T-cell (primary cell): ENCODE measurements around the gene CNR2. TPM values are rescaled to one million over a fixed set of nuclear protein-coding genes. Genes with fewer than 3 reads are reported as not detected.
"Not testable (repeated sequence)": the region's sequence is repeated elsewhere in the genome, so short reads cannot be mapped to it uniquely, and the experiment has no call there.

Experiments
- ATAC-seq, 4 experiments: fragments of 200-7000 bp in 3 of 4; fragments of 150-1000 bp in 1 of 4; cut with Tn5 transposase; replicated peaks in 1 of 4; 1 replicate in 3 of 4; 2 replicates in 1 of 4; pipeline ENCODE4 v1.10.0; 2021; ENCODE audit warnings: moderate library complexity in 3 of 4, mild to moderate bottlenecking in 2 of 4, moderate number of reproducible peaks in 1 of 4
- CTCF ChIA-PET, 2 donors: fragments of 300-600 bp; sonication (Branson Sonifier 250); formaldehyde crosslinking; loops; one replicate each; lab custom pipeline; 2022; ENCODE audit warnings: antibody characterized with exemption in 2 of 2; lab: Charles Lee
- POLR2A ChIA-PET, 2 donors: fragments of 300-600 bp; sonication (Branson Sonifier 250); formaldehyde crosslinking; loops; one replicate each; lab custom pipeline; 2022; ENCODE audit warnings: antibody characterized with exemption in 2 of 2; lab: Charles Lee
- DNase-seq, 35 experiments: peaks; one replicate each; pipeline versions ENCODE4 v3.0.0 to v3.0.0-alpha.2; 2013 to 2023
- H3K27ac ChIP-seq: one replicate; pipeline ENCODE4 v1.5.1; 2013; ENCODE audit warnings: low read length
- H3K27me3 ChIP-seq, 2 experiments: replicated peaks in 1 of 2; 1 replicate in 1 of 2; 2 replicates in 1 of 2; pipeline versions ENCODE4 v1.6.1 to v1.7.0; 2013; ENCODE audit warnings: low read length in 1 of 2, mixed read lengths in 1 of 2; ENCODE audit not compliant: control insufficient read depth in 2 of 2, insufficient read depth in 2 of 2; ENCODE audit errors: extremely low read depth in 1 of 2
- H3K36me3 ChIP-seq, 2 donors: 1 replicate in 1 of 2; 2 replicates in 1 of 2; pipeline versions ENCODE4 v1.6.1 to v1.7.0; 2013; ENCODE audit warnings: low read length in 1 of 2; ENCODE audit not compliant: control insufficient read depth in 2 of 2, insufficient read depth in 1 of 2; ENCODE audit errors: extremely low read depth in 1 of 2
- H3K4me1 ChIP-seq, 2 experiments: 1 replicate in 1 of 2; 2 replicates in 1 of 2; pipeline versions ENCODE4 v1.6.1 to v1.7.0; 2013; ENCODE audit warnings: low read length in 2 of 2, mixed read lengths in 1 of 2; ENCODE audit not compliant: insufficient read depth in 2 of 2, control insufficient read depth in 1 of 2; ENCODE audit errors: extremely low read depth in 1 of 2
- H3K4me3 ChIP-seq, 2 donors: 1 replicate in 1 of 2; 2 replicates in 1 of 2; pipeline versions ENCODE4 v1.5.1 to v1.7.0; 2013; ENCODE audit warnings: mild to moderate bottlenecking in 2 of 2, low read length in 1 of 2, moderate library complexity in 1 of 2; ENCODE audit not compliant: control insufficient read depth in 1 of 2; ENCODE audit errors: extremely low read depth in 1 of 2
- H3K9me3 ChIP-seq: 2 replicates; pipeline ENCODE4 v1.7.0; 2013
- H3K27ac Mint-ChIP-seq, 2 donors: one replicate each; pipeline ENCODE4 v1.8.0; 2020 to 2021; ENCODE audit warnings: mild to moderate bottlenecking in 2 of 2, mixed read lengths in 2 of 2
- H3K27me3 Mint-ChIP-seq, 2 donors: one replicate each; pipeline ENCODE4 v1.8.0; 2021 to 2022; ENCODE audit warnings: mixed read lengths in 2 of 2
- H3K36me3 Mint-ChIP-seq: one replicate; pipeline ENCODE4 v1.8.0; 2021; ENCODE audit warnings: mixed read lengths
- H3K4me1 Mint-ChIP-seq, 3 donors: one replicate each; pipeline ENCODE4 v1.8.0; 2020 to 2022; ENCODE audit warnings: mixed read lengths in 3 of 3, mild to moderate bottlenecking in 1 of 3
- H3K4me3 Mint-ChIP-seq, 3 donors: one replicate each; pipeline ENCODE4 v1.8.0; 2020 to 2022; ENCODE audit warnings: mild to moderate bottlenecking in 3 of 3, mixed read lengths in 3 of 3, moderate library complexity in 3 of 3
- H3K9me3 Mint-ChIP-seq, 3 donors: one replicate each; pipeline ENCODE4 v1.8.0; 2020 to 2022; ENCODE audit warnings: mixed read lengths in 3 of 3
- WGBS: methylation state at CpG from one replicate; pipeline ENCODE4 v1.1.5; 2013; ENCODE audit warnings: missing lambda C conversion rate; ENCODE audit not compliant: insufficient coverage; 5-methylcytosine and 5-hydroxymethylcytosine counted together
- total RNA-seq, 35 experiments: library from RNA in 6 of 35; stranded (reverse) in 6 of 35; fragments of 120-200 nt in 1 of 35; gene quantifications; one replicate each; pipeline versions ENCODE4 v1.2.1 to v1.2.4 and lab custom pipeline; 2013 to 2026

Gene CNR2
- total RNA-seq, 5 donors from 2014 or later (not counting 1 experiment from before 2014, with no cell fraction given), result 0.67 to 2.1 (median 1.5) TPM

- peaks cover 5 to 38% of the 10 kb centered on the region in 2 donors for H3K36me3 ChIP-seq
- Mint-ChIP-seq H3K4me3 (no peak overlapping the region), H3K9me3 (no peaks in the 10 kb centered on the region), H3K4me1 (peaks cover 22 to 31% (median 23%) of the 10 kb centered on the region in 3 donors), H3K36me3 (peaks cover 13% of the 10 kb centered on the region), H3K27me3 (no peaks in the 10 kb centered on the region), H3K27ac (no peak overlapping the region)
- ChIA-PET POLR2A (interaction anchor here in 1 of 2 donors (0.6 kb wide), 1 partner anchor 1380 kb away, joined by 3 read pairs; no protein-coding TSS in a partner anchor), CTCF (no interaction called here)
- H3K27ac ChIP-seq, result no peak overlapping the region
- DNase-seq, result no peak
- no peaks in the 10 kb centered on the region for H3K9me3 ChIP-seq
- no peak for ATAC-seq
- H3K4me3 ChIP-seq, result no peak overlapping the region
- 98% methylated on average over 7 of the region's 13 CpGs for WGBS
- peaks cover 5 to 19% of the 10 kb centered on the region in 2 experiments for H3K4me1 ChIP-seq
- no peaks in the 10 kb centered on the region for H3K27me3 ChIP-seq
Observed at GRCh38 chr1:23864801-23865542, 48.2 kb downstream of the CNR2 start.

DNA sequence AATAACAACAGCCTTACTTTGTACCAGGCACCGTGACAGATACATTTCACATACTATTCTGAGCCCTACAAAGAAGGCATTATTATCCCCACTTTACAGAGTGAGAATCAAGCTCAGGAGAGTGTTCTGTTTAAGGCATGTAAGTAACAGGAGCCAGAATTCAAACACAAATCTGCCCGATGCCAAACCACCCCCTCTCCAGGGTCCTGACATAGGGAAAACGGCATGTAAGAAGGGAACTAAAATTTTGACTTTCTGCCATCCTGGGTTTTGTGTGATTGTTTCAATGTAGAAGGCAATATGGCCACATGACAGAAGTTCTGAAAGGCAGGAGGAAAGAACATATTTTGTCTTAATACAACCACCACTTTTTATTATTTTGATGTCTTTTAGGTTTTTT is 50.5 kb downstream of the CNR2 start:
- H3K27ac Mint-ChIP-seq, result no peak overlapping the region
- peaks cover 9 to 21% (median 17%) of the 10 kb centered on the region in 3 donors for H3K4me1 Mint-ChIP-seq
- no peak for DNase-seq
- Histone ChIP-seq H3K36me3 (peaks cover 5 to 54% of the 10 kb centered on the region in 2 donors), H3K4me3 (no peak overlapping the region), H3K4me1 (peaks cover 5 to 9% of the 10 kb centered on the region in 2 experiments), H3K27ac (no peak overlapping the region), H3K9me3 (no peaks in the 10 kb centered on the region), H3K27me3 (no peaks in the 10 kb centered on the region)
- ATAC-seq, result no peak
- H3K27me3 Mint-ChIP-seq, result no peaks in the 10 kb centered on the region
- WGBS, result no CpG with 5 or more reads among the region's 3 CpGs
- POLR2A ChIA-PET, result no interaction called here
- CTCF ChIA-PET, result interaction anchor here in 1 of 2 donors (0.5 kb wide), 1 partner anchor 39 kb away, joined by 3 read pairs; no protein-coding TSS in a partner anchor
- no peaks in the 10 kb centered on the region for H3K9me3 Mint-ChIP-seq
- H3K36me3 Mint-ChIP-seq, result peaks cover 19% of the 10 kb centered on the region
- no peak overlapping the region for H3K4me3 Mint-ChIP-seq

DNA sequence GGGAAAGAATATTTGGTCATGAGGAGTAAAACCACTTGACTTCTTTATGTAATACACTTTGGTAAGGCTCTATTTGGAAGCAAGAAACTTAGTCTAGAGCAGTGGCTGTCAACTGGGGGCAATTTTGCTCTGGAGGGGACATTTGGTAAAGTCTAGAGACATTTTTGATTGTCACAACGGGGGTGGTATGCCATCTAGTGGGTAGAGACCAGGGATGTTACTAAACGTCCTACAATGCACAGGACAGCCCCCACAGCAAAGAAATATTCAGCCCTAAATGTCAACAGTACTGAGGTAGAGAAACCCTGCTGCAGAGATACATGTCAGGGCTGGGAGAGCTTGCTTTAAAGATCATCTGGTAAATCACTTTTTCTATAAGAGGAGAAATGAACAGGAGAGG is 58.6 kb downstream of the CNR2 start:
- DNase-seq (peak in 3 of 35 experiments; percentile 1 to 31 (median 2)), ATAC-seq (no peak)
- ChIA-PET CTCF (interaction anchor here in 1 of 2 donors (0.6 kb wide), 1 partner anchor 101 kb away, joined by 4 read pairs; no protein-coding TSS in a partner anchor), POLR2A (no interaction called here)
- peaks cover 27% of the 10 kb centered on the region for H3K36me3 Mint-ChIP-seq
- no peak overlapping the region for H3K4me3 Mint-ChIP-seq
- H3K27me3 ChIP-seq, result no peaks in the 10 kb centered on the region
- no peaks in the 10 kb centered on the region for H3K9me3 Mint-ChIP-seq
- H3K27ac ChIP-seq, result no peak overlapping the region
- no CpG with 5 or more reads among the region's 2 CpGs for WGBS
- peaks cover 0 to 3% (median 0%) of the 10 kb centered on the region in 3 donors for H3K4me1 Mint-ChIP-seq
- no peaks in the 10 kb centered on the region for H3K9me3 ChIP-seq
- peaks cover 0 to 31% of the 10 kb centered on the region in 2 donors for H3K36me3 ChIP-seq
- H3K4me1 ChIP-seq, result no peaks in the 10 kb centered on the region
- no peak overlapping the region for H3K27ac Mint-ChIP-seq
- H3K27me3 Mint-ChIP-seq, result no peaks in the 10 kb centered on the region
- no peak overlapping the region for H3K4me3 ChIP-seq

DNA sequence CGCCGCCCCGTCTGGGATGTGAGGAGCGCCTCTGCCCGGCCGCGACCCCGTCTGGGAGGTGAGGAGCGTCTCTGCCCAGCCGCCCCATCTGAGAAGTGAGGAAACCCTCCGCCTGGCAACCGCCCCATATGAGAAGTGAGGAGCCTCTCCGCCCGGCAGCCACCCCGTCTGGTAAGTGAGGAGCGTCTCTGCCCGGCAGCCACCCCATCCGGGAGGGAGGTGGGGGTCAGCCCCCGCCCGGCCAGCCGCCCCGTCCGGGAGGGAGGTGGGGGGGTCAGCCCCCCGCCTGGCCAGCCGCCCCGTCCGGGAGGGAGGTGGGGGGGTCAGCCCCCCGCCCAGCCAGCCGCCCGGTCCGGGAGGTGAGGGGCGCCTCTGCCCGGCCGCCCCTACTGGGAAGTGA is 60.0 kb downstream of the CNR2 start:
- H3K27me3 ChIP-seq, DNase-seq, H3K4me1 ChIP-seq, H3K27ac ChIP-seq, H3K4me3 Mint-ChIP-seq, H3K4me1 Mint-ChIP-seq, H3K9me3 ChIP-seq, H3K9me3 Mint-ChIP-seq, CTCF ChIA-PET, H3K27me3 Mint-ChIP-seq, ATAC-seq, H3K4me3 ChIP-seq, H3K27ac Mint-ChIP-seq, POLR2A ChIA-PET: not testable (repeated sequence)
- 87% methylated on average over 6 of the region's 34 CpGs for WGBS
- peaks cover 3 to 25% of the 10 kb centered on the region in 2 donors for H3K36me3 ChIP-seq
- peaks cover 34% of the 10 kb centered on the region for H3K36me3 Mint-ChIP-seq

GRCh38 chr1:23851406-23851805 is 61.8 kb downstream of the CNR2 start:
- H3K4me3 ChIP-seq, H3K9me3 Mint-ChIP-seq, ATAC-seq, H3K27ac ChIP-seq, H3K4me3 Mint-ChIP-seq, DNase-seq, H3K9me3 ChIP-seq, H3K27ac Mint-ChIP-seq, H3K27me3 Mint-ChIP-seq, H3K4me1 Mint-ChIP-seq, CTCF ChIA-PET, H3K27me3 ChIP-seq, H3K4me1 ChIP-seq, POLR2A ChIA-PET: not testable (repeated sequence)
- peaks cover 42% of the 10 kb centered on the region for H3K36me3 Mint-ChIP-seq
- peaks cover 7 to 27% of the 10 kb centered on the region in 2 donors for H3K36me3 ChIP-seq

DNA sequence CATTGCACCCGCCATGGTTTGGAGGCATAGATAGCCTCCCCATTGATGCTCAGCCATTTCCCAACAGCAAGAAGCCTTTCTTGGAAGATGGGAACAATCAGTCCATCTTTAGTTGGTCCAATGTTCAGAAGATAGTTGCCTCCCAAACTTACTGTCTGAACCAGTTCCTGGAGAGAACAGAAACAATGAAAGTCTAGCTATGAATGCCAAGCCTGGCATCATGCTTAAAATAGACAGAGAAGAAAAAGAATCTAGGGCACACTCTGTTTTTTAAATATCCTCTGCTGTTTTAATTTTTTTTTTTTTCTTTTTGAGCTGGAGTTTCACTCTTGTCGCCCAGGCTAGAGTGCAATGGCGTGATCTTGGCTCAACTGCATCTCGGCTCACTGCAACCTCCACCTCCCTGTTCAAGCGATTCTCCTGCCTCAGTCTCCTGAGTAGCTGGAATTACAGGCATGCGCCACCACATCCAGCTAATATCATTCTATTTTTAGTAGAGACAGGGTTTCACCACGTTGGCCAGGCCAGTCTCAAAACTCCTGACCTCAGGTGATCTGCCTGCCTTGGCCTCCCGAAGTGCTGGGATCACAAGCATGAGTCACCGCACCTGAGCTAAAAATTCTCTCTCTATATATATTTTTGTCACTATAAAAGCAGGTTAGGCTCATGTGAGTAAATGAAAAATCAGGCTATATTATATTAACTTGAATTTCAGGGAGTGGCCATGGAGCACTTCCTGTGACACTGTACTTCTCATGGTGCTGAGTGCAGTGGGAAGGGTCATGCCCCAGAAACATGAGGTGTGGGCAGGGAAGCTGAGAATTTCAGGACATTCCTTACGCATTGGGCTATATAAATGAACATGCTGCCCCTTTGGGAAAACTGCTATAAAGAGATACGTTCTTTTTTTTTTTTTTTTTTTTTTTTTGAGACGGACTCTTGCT is 64.2 kb downstream of the CNR2 start:
- Histone ChIP-seq H3K36me3 (peaks cover 11 to 23% of the 10 kb centered on the region in 2 donors), H3K9me3 (no peaks in the 10 kb centered on the region), H3K4me1 (no peaks in the 10 kb centered on the region), H3K27ac (no peak overlapping the region), H3K4me3 (no peak overlapping the region), H3K27me3 (no peaks in the 10 kb centered on the region)
- Mint-ChIP-seq H3K27me3 (no peaks in the 10 kb centered on the region), H3K9me3 (peaks cover 0 to 7% (median 0%) of the 10 kb centered on the region in 3 donors), H3K4me1 (no peaks in the 10 kb centered on the region), H3K4me3 (peak overlapping the region in 1 of 3 donors; percentile 6), H3K27ac (no peak overlapping the region), H3K36me3 (peaks cover 36% of the 10 kb centered on the region)
- CTCF ChIA-PET, result no interaction called here
- POLR2A ChIA-PET, result no interaction called here
- ATAC-seq, result no peak
- WGBS, result 100% methylated on average over 3 of the region's 12 CpGs
- DNase-seq, result no peak
